SJSA1 (cell line): ENCODE measurements around the gene TMEM25. TPM values are rescaled to one million over a fixed set of nuclear protein-coding genes. Genes with fewer than 3 reads are reported as not detected.
"Not testable (repeated sequence)": the region's sequence is repeated elsewhere in the genome, so short reads cannot be mapped to it uniquely, and the experiment has no call there.

ENCODE experiments used
- DNase-seq, 2 experiments: peaks; one replicate each; pipeline ENCODE4 v3.0.0-alpha.2; 2015 to 2020; ENCODE audit warnings: low spot score in 2 of 2, low read depth in 1 of 2
- H3K27ac ChIP-seq: fragments of 250-450 bp; sonication (Bioruptor Pico); 2 replicates; pipeline ENCODE4 v1.5.1; 2020; ENCODE audit warnings: mild to moderate bottlenecking, moderate library complexity
- H3K27me3 ChIP-seq: fragments of 250-450 bp; sonication (Bioruptor Pico); replicated peaks from 2 replicates; pipeline ENCODE4 v1.5.1; 2020; ENCODE audit warnings: mild to moderate bottlenecking, moderate library complexity
- H3K36me3 ChIP-seq: fragments of 250-450 bp; sonication (Bioruptor Pico); 2 replicates; pipeline ENCODE4 v1.5.1; 2020; ENCODE audit warnings: mild to moderate bottlenecking
- H3K4me1 ChIP-seq: fragments of 250-450 bp; sonication (Bioruptor Pico); replicated peaks from 2 replicates; pipeline ENCODE4 v1.6.1; 2021; ENCODE audit warnings: mild to moderate bottlenecking
- H3K4me3 ChIP-seq: fragments of 250-450 bp; sonication (Bioruptor Pico); 2 replicates; pipeline ENCODE4 v1.5.1; 2020; ENCODE audit warnings: mild to moderate bottlenecking
- H3K9me3 ChIP-seq: fragments of 250-450 bp; sonication (Bioruptor Pico); replicated peaks from 2 replicates; pipeline ENCODE4 v1.5.1; 2020; ENCODE audit warnings: mild to moderate bottlenecking
- total RNA-seq: library from RNA; depleted of rRNA; stranded (reverse); fragments of >200 nt; shearing (Covaris generic); gene quantifications from 2 replicates; pipeline ENCODE4 v1.2.3, GENCODE V29; 2014; rRNA removed

TMEM25 gene
- total RNA-seq = 2.4 and 13.4 TPM in 2 replicates

DNA sequence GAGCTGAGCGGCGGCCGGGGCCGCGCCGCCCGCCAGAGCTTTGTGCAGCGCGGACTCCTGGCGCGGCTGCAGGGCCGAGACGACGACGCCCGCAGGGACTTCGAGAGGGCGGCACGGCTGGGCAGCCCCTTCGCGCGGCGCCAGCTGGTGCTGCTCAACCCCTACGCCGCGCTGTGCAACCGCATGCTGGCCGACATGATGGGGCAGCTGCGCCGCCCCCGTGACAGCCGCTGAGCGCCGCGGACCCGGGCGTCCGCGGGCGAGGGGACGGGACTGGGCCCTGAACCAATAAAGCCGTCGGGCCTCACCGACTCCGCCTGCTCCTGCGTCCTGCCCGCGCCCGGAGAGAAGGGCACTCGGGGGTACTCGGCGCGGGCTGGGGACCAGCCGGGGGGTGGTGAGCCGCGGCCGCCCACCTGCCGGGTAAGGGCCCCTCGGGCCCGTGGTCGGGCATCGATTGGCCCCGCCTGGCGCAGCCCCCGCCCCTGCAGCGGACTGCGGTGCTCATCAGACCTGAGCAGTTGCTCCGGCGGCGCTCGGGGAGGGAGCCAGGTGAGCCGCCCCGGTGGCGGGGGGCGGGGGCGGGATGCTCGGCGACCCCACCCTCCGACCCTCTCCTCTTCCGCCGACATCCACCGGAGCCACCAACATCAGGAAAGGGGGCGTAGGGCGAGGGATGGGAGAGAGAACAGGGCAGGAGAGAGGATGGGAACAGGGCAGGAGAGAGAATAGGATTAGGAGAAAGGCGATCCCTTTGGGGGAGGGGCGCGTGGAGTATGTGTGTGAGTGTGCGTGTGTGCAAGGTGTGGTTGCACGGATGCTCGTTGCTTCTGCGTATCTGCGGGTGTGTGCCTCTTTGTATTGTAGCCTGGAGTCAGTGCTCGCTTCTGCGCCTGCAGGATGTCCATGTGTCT, at the start of gene TMEM25:
Gene TMEM25, plus strand, starts transcription at position 510 of the 914 bp plus-strand sequence. CDS start 610 bp downstream, outside the sequence.
- H3K9me3 ChIP-seq = 0 out of 2 replicates have a peak, but pooled peaks cover 3% of the 10 kb centered on the region
- no peaks in the 10 kb centered on the region for H3K36me3 ChIP-seq
- no peaks in the 10 kb centered on the region for H3K27me3 ChIP-seq
- DNase-seq = peak in 1 of 2 experiments; percentile 30
- H3K4me3 ChIP-seq = peak within 1 kb of the TSS; percentile 67
- no peak within 1 kb of the TSS for H3K27ac ChIP-seq
- H3K4me1 ChIP-seq = peaks cover 13% of the 10 kb centered on the region

DNA sequence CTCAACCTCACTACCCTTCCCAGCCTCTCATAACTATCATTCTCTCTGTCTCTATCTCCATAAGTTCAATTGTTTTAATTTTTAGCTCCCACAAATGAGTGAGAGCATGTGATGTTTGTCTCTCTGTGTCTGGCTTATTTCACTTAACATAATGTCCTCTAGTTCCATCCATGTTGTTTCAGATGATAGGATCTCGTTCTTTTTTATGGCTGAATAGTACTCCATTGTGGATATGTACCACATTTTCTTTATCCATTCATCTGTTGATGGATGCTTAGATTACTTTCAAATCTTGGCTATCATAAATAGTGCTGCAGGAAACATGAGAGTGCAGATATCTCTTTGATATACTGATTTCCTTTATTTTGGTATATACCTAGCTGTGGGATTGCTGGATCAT, 49.8 kb upstream of the TMEM25 start:
- H3K27me3 ChIP-seq, H3K27ac ChIP-seq: not testable (repeated sequence)

DNA sequence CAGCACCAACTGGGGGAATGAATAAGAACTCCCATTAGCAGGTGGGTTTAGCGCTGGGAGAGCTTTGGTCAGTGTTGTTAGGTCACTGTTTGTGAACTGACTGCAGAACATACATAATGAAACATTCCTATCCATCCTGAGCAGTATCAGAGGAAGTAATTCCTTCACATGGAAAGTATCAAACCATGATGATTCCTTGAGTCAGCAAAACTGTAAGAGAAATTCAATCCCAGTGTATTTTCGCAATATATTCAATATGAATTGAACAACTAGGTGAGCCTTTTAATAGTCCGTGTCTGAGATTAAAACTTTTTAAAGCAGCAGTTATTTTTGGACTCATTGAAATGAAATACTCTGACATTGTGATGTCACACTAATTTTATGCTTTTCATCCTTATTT, 46.6 kb upstream of the TMEM25 start:
- Histone ChIP-seq H3K4me3 (no peak overlapping the region), H3K4me1 (no peaks in the 10 kb centered on the region), H3K27me3 (no peaks in the 10 kb centered on the region), H3K36me3 (peaks cover 39% of the 10 kb centered on the region), H3K27ac (no peak overlapping the region), H3K9me3 (no peaks in the 10 kb centered on the region)
- no peak for DNase-seq

More for the DNA sequence above, 49.8 kb upstream of the TMEM25 start:
- not testable (repeated sequence) for H3K4me3 ChIP-seq, H3K9me3 ChIP-seq, DNase-seq, H3K4me1 ChIP-seq
- H3K36me3 ChIP-seq = peaks cover 43% of the 10 kb centered on the region

DNA sequence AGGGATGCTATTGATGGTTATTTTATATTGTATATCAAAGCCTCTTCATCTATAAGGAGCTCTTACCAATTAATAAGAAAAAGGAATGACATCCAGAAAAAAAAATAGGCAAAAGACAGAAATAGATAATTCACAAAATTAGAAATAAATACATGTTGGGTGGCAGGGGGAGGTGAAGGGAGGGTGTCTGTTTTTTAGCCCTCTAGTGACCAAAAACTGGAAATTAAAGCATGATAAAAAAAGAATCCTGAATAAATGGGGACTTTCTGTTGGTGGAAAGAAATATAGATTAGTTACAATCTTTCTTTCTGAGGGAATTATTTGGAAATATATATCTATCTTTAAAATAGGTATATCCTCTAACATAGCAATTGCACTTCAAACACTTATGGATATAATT, 45.7 kb upstream of the TMEM25 start:
- no peaks in the 10 kb centered on the region for H3K27me3 ChIP-seq
- DNase-seq = no peak
- no peaks in the 10 kb centered on the region for H3K4me1 ChIP-seq
- H3K36me3 ChIP-seq = peaks cover 40% of the 10 kb centered on the region
- no peak overlapping the region for H3K27ac ChIP-seq
- no peaks in the 10 kb centered on the region for H3K9me3 ChIP-seq
- no peak overlapping the region for H3K4me3 ChIP-seq

DNA sequence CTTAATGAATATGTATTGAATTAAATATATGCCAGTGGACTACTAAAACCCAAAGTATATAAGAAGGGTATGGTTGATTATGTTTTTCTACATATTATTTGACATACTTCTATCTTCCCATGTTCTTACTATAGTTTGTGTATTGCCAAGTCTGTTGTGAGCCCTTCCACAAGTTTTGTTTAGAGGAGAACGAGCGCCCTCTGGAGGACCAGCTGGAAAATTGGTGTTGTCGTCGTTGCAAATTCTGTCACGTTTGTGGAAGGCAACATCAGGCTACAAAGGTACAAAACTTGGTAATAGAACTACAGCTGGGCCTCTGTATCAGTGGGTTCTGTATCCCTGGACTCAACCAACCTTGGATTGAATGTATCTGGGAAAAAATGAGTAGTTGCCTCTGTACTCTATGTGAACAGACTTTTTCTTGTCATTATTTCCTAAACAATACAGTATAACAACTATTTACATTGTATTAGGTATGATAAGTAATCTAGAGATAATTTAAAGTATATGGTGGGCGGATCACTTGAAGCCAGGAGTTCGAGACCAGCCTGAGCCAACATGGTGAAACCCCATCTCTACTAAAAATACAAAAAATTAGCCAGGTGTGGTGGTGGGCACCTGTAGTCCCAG, 42.4 kb upstream of the TMEM25 start:
- no peaks in the 10 kb centered on the region for H3K9me3 ChIP-seq
- no peak overlapping the region for H3K27ac ChIP-seq
- H3K4me1 ChIP-seq = no peaks in the 10 kb centered on the region
- no peaks in the 10 kb centered on the region for H3K27me3 ChIP-seq
- H3K36me3 ChIP-seq = peaks cover 45% of the 10 kb centered on the region
- peak; percentile 23 to 47 for DNase-seq
- H3K4me3 ChIP-seq = no peak overlapping the region

DNA sequence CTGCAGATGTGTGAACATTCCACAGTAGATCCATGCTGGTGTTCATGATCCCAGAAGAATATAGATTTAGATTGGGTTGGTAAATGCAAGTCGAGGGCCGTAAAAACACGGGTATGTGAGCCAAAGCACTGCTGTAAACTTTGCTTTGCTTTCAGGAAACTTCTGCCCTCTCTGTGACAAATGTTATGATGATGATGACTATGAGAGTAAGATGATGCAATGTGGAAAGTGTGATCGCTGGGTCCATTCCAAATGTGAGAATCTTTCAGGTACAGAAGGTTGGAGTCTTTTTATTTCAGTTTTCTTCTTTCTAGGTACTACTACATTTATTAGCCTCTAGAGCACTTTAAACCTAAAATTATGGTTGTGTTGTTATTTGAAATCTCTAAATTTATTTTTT, 40.0 kb upstream of the TMEM25 start:
- peaks cover 39% of the 10 kb centered on the region for H3K36me3 ChIP-seq
- H3K4me1 ChIP-seq = no peaks in the 10 kb centered on the region
- H3K9me3 ChIP-seq = no peaks in the 10 kb centered on the region
- H3K4me3 ChIP-seq = no peak overlapping the region
- DNase-seq = no peak
- H3K27me3 ChIP-seq = no peaks in the 10 kb centered on the region
- H3K27ac ChIP-seq = no peak overlapping the region

DNA sequence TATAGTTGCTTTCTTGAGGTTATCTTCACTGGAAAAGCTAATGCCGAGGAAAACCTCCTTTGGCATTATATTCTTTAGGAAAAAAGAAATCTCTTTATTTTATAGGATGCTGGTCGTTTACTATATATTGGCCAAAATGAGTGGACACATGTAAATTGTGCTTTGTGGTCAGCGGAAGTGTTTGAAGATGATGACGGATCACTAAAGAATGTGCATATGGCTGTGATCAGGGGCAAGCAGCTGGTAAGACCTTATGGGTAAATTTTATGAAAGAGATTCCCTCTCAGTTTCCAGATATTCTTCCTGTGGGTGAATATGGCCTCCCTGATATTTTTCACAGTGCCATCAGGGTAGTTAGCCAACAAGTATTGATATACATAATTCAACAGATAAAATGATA, 33.2 kb upstream of the TMEM25 start:
- no peak overlapping the region for H3K27ac ChIP-seq
- H3K9me3 ChIP-seq = no peaks in the 10 kb centered on the region
- H3K4me1 ChIP-seq = peaks cover 4% of the 10 kb centered on the region; the same call in 1 of the 2 replicates
- H3K36me3 ChIP-seq = peaks cover 43% of the 10 kb centered on the region
- H3K27me3 ChIP-seq = no peaks in the 10 kb centered on the region
- DNase-seq = peak in 1 of 2 experiments; percentile 4
- H3K4me3 ChIP-seq = no peak overlapping the region

DNA sequence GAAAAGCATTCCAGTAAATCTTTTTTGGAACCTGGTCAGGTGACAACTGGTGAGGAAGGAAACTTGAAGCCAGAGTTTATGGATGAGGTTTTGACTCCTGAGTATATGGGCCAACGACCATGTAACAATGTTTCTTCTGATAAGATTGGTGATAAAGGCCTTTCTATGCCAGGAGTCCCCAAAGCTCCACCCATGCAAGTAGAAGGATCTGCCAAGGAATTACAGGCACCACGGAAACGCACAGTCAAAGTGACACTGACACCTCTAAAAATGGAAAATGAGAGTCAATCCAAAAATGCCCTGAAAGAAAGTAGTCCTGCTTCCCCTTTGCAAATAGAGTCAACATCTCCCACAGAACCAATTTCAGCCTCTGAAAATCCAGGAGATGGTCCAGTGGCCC, 27.8 kb upstream of the TMEM25 start:
- Histone ChIP-seq H3K4me1 (no peaks in the 10 kb centered on the region), H3K27ac (no peak overlapping the region), H3K9me3 (no peaks in the 10 kb centered on the region), H3K27me3 (no peaks in the 10 kb centered on the region), H3K4me3 (no peak overlapping the region), H3K36me3 (peaks cover 43% of the 10 kb centered on the region)
- no peak for DNase-seq

DNA sequence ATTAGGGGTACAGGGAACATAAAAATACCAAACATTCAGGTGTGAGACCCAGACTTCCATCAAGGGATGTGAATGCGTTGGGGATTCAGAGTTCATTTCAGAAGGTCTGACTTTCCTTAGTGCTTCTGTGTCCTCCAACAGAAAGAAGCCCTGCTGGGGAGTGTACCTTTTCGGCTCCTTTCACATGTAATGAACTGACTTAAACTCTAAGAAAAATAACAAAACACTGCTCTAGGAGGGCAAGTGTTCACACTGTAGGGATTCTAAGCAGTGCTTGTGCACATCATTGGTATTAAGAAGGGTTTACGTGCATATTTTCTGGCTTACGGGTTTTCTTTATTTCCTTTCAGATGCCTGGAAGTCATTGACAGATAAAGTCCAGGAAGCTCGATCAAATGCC, 19.4 kb upstream of the TMEM25 start:
- DNase-seq = no peak
- H3K4me3 ChIP-seq = no peak overlapping the region
- H3K9me3 ChIP-seq = no peaks in the 10 kb centered on the region
- no peaks in the 10 kb centered on the region for H3K4me1 ChIP-seq
- no peaks in the 10 kb centered on the region for H3K27me3 ChIP-seq
- H3K36me3 ChIP-seq = peaks cover 28% of the 10 kb centered on the region
- no peak overlapping the region for H3K27ac ChIP-seq

DNA sequence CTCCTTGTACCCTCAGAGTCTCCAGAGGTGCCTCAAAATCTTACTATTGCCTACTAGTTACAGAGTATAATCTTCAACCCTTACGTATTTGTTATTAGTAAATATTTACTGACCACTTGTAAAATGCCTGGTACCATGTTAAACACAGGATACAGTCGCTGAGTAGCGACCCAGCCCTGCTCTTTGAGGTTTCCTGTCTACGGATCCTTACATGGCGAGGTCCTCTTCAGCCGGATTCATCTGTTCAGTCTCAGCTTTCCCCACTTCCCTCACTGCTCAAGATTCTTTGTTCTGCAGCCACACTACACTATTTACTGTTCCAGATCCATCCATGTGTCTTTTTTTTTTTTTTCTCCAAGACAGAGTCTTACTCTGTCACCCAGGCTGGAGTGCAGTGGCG, 16.9 kb upstream of the TMEM25 start:
- H3K4me1 ChIP-seq = no peaks in the 10 kb centered on the region
- no peaks in the 10 kb centered on the region for H3K9me3 ChIP-seq
- H3K4me3 ChIP-seq = no peak overlapping the region
- peaks cover 22% of the 10 kb centered on the region for H3K36me3 ChIP-seq
- no peaks in the 10 kb centered on the region for H3K27me3 ChIP-seq
- DNase-seq = no peak
- no peak overlapping the region for H3K27ac ChIP-seq

DNA sequence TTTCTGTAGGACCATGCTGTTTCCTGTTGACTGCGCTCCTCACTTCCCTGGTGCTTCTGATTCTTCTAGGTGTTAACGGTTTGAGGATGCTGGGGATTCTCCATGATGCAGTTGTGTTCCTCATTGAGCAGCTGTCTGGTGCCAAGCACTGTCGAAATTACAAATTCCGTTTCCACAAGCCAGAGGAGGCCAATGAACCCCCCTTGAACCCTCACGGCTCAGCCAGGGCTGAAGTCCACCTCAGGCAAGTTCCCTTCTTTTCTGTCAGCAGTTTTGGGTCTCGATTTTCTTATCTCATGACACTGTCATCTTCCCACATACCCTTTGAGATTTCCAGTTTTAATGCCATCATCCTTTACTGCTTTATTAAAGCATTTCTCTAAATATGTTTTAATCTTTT, 11.4 kb upstream of the TMEM25 start:
- Histone ChIP-seq H3K27ac (no peak overlapping the region), H3K9me3 (no peaks in the 10 kb centered on the region), H3K4me1 (no peaks in the 10 kb centered on the region), H3K36me3 (peaks cover 12% of the 10 kb centered on the region), H3K4me3 (no peak overlapping the region), H3K27me3 (no peaks in the 10 kb centered on the region)
- DNase-seq = no peak

DNA sequence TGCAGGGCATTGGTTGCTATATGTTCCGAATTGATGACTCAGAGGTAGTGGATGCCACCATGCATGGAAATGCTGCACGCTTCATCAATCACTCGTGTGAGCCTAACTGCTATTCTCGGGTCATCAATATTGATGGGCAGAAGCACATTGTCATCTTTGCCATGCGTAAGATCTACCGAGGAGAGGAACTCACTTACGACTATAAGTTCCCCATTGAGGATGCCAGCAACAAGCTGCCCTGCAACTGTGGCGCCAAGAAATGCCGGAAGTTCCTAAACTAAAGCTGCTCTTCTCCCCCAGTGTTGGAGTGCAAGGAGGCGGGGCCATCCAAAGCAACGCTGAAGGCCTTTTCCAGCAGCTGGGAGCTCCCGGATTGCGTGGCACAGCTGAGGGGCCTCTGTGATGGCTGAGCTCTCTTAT, 9.1 kb upstream of the TMEM25 start:
- Histone ChIP-seq H3K36me3 (peaks cover 8% of the 10 kb centered on the region), H3K4me1 (no peaks in the 10 kb centered on the region), H3K27ac (no peak overlapping the region), H3K4me3 (no peak overlapping the region), H3K27me3 (no peaks in the 10 kb centered on the region), H3K9me3 (no peaks in the 10 kb centered on the region)
- DNase-seq = no peak

DNA sequence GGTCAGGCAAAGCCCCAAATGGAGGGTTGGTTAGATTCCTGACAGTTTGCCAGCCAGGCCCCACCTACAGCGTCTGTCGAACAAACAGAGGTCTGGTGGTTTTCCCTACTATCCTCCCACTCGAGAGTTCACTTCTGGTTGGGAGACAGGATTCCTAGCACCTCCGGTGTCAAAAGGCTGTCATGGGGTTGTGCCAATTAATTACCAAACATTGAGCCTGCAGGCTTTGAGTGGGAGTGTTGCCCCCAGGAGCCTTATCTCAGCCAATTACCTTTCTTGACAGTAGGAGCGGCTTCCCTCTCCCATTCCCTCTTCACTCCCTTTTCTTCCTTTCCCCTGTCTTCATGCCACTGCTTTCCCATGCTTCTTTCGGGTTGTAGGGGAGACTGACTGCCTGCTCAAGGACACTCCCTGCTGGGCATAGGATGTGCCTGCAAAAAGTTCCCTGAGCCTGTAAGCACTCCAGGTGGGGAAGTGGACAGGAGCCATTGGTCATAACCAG, 8.4 kb upstream of the TMEM25 start:
- Histone ChIP-seq H3K27me3 (no peaks in the 10 kb centered on the region), H3K36me3 (peaks cover 8% of the 10 kb centered on the region), H3K27ac (no peak overlapping the region), H3K9me3 (no peaks in the 10 kb centered on the region), H3K4me1 (no peaks in the 10 kb centered on the region), H3K4me3 (no peak overlapping the region)
- DNase-seq = no peak

DNA sequence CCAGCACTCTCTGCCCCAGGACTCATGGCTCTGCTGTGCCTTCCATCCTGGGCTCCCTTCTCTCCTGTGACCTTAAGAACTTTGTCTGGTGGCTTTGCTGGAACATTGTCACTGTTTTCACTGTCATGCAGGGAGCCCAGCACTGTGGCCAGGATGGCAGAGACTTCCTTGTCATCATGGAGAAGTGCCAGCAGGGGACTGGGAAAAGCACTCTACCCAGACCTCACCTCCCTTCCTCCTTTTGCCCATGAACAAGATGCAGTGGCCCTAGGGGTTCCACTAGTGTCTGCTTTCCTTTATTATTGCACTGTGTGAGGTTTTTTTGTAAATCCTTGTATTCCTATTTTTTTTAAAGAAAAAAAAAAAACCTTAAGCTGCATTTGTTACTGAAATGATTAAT, 6.6 kb upstream of the TMEM25 start:
- Histone ChIP-seq H3K36me3 (peaks cover 8% of the 10 kb centered on the region), H3K27me3 (no peaks in the 10 kb centered on the region), H3K9me3 (no peaks in the 10 kb centered on the region), H3K4me1 (no peaks in the 10 kb centered on the region), H3K4me3 (no peak overlapping the region), H3K27ac (no peak overlapping the region)
- no peak for DNase-seq
